HG03108 (cell line): ENCODE measurements around the gene MED17.
"Not testable (repeated sequence)": the region's sequence is repeated elsewhere in the genome, so short reads cannot be mapped to it uniquely, and the experiment has no call there.

Source experiments
- ATAC-seq: cut with Tn5 transposase; IDR thresholded peaks from one replicate; pipeline ENCODE4 v1.9.1; 2021; ENCODE audit warnings: moderate library complexity; ENCODE audit not compliant: unreplicated experiment

The MED17 gene

GRCh38 chr11:93757301-93757700 lies 26.8 kb upstream of the MED17 start:
- ATAC-seq, result no peak

GRCh38 chr11:93757924-93758865 lies 25.9 kb upstream of the MED17 start:
- ATAC-seq, result no peak

- not testable (repeated sequence) for ATAC-seq
These were observed 25.0 kb upstream of the MED17 start for GRCh38 chr11:93759123-93759522.

GRCh38 chr11:93761910-93762309 lies 22.2 kb upstream of the MED17 start:
- no peak for ATAC-seq

GRCh38 chr11:93765551-93765950 lies 18.5 kb upstream of the MED17 start:
- ATAC-seq, result no peak

- ATAC-seq, result no peak
These were observed 17.6 kb upstream of the MED17 start for GRCh38 chr11:93766504-93766903.

- ATAC-seq, result no peak
These were observed 17.1 kb upstream of the MED17 start for GRCh38 chr11:93767018-93767417.

GRCh38 chr11:93770160-93770559 lies 13.9 kb upstream of the MED17 start:
- ATAC-seq, result no peak

GRCh38 chr11:93772123-93772522 lies 12.0 kb upstream of the MED17 start:
- no peak for ATAC-seq

- ATAC-seq, result no peak
These were observed 11.0 kb upstream of the MED17 start for GRCh38 chr11:93773045-93773477.

GRCh38 chr11:93773601-93774200 lies 10.4 kb upstream of the MED17 start:
- no peak for ATAC-seq

- not testable (repeated sequence) for ATAC-seq
These were observed 9.5 kb upstream of the MED17 start for GRCh38 chr11:93774560-93774959.

- no peak for ATAC-seq
These were observed 8.8 kb upstream of the MED17 start for GRCh38 chr11:93775289-93775688.

GRCh38 chr11:93783362-93783761 lies 720 bp upstream of the MED17 start:
- ATAC-seq, result no peak

GRCh38 chr11:93783765-93784144 lies 327 bp upstream of the MED17 start:
- peak; percentile 33 for ATAC-seq

GRCh38 chr11:93784935-93785360 lies 866 bp downstream of the MED17 start:
- peak; percentile 13 for ATAC-seq

- ATAC-seq, result no peak
These were observed 7.4 kb downstream of the MED17 start for GRCh38 chr11:93791493-93791892.

- ATAC-seq, result no peak
These were observed 12.6 kb downstream of the MED17 start for GRCh38 chr11:93796441-93797231.

GRCh38 chr11:93801366-93801765 lies 17.3 kb downstream of the MED17 start:
- ATAC-seq, result no peak

- ATAC-seq, result no peak
These were observed 20.8 kb downstream of the MED17 start for GRCh38 chr11:93804879-93805278.

GRCh38 chr11:93807980-93808379 lies 23.9 kb downstream of the MED17 start:
- ATAC-seq, result no peak
